ENCODE measurements around the gene RASL10A.
A peak's percentile ranks its signal among the peaks of the same experiment; 100 is the strongest.

RASL10A gene

GRCh38 chr22:29317827-29318454, 2.4 kb upstream of the RASL10A start:
- no peak for DNase-seq

DNA sequence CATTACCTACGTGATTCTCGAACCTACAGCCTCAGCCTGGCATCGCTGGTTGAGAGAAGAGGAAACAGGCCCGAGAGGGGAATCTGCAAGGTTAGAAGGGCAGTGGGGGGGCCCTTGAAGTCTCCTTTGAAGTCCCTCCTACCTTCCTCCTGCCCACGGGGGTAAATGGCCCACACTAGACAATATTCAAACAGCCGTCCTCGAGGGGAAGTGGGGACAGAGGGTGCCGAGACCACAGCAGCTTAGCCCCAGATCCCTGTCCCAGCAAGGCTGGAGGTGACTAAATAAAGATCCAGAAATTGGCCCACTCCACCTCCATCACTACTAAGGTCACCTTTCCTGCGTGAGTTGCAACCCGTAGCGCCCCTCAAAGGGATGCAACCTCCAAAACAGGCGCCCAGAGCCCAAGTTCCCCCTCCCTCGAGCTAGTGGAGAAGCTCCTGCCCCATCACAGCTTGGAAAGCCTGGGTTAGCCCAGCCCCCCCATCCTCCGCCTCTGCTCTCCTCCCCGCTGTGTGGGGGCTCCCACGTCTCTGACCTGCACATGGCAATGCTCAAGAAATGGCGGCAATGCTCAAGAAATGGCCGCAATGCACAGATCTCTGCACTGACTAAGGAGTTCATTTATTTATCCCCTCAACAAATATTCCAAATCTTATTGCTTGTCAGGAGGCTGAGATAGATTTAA, 788 bp upstream of the RASL10A start:
- no peak for DNase-seq

- DNase-seq, result no peak
Observed at GRCh38 chr22:29314537-29315285, 786 bp downstream of the RASL10A start.

DNA sequence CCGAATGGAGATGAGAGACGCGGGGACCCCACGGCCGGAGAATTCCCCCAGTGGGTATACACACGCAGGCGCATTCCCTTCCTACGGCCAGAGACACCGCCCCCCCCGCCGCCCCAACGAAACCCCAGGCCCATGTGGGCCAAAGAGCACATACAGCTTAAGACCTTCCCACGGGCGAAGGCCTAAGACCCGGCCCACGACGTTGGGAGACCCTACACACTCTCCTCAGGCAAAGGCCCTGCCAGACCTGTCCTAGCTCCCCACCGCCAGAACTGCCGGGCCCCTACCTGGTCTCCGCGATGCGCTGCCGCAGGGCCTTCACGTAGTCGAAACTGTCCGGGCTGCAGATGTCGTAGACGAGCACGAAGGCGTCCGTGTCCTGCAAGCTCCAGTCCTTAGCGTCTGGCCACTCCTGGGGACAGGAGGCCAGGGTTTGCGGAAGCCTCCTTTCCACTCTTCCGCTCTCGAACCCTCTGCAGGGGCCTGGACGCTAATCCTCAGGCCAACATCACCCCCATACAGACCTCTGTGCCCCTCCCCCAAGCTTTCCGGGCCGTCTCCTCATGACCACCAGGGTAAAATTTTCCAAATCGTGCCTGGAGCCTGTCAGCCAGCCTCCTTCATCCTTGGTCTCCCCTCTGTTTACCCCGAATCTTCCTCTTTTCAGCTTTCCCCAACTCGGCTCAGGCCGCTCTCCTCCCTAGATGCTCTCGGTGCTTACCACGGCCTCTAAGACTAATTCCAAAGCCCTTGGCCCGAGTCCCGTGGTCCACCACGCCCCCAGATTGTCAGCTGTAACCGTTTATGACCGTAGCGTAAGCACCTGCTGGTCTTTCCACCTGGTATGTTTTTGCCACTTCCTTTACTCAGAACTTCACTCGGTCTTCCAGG, 1.7 kb downstream of the RASL10A start:
- no peak for DNase-seq

DNA sequence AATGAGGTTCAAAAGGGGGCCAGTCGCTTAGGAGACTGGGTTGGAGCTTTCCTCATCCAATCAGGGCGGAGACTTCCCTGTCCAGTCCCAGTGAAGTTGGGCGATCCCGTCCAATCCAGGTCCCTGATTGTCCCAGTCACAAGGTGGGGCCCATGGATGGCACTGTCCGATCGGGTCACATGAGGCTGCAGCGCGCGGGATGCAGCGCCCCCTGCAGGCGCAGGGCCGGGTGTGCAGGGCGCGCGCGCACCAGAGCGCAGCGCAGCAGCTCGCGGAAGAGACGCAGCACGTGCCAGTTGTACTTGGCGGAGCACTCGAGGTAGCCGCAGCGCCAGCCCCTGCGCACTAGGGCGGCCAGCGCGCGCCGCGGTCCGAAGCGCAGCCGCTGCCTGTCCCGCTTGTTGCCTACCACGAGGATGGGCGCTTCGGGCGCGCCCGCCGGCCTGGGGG, 2.3 kb downstream of the RASL10A start:
- peak; percentile 27 for DNase-seq

GRCh38 chr22:29312218-29313125, 3.0 kb downstream of the RASL10A start:
- no peak for DNase-seq

DNA sequence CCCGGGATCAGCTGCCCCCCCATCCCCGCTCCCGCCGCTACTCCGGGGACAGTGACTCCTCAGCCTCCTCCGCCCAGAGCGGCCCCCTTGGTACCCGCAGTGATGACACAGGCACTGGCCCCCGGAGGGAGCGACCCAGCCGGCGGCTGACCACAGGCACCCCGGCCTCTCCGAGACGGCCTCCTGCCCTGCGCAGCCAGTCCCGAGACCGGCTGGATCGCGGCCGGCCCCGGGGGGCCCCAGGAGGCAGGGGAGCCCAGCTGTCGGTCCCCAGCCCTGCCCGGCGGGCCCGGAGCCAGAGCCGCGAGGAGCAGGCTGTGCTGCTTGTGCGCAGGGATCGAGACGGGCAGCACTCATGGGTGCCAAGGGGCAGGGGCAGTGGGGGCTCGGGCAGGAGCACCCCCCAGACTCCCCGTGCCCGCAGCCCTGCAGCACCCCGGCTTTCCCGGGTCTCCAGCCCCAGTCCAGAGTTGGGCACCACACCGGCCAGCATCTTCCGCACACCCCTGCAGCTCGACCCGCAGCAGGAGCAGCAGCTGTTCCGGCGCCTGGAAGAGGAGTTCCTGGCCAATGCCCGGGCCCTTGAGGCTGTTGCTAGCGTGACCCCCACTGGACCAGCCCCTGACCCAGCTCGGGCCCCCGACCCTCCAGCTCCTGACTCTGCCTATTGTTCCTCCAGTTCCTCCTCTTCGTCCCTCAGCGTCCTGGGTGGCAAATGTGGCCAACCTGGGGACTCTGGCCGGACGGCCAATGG, 3.9 kb downstream of the RASL10A start:
- DNase-seq, result no peak

GRCh38 chr22:29310863-29311339, 4.6 kb downstream of the RASL10A start:
- peak; percentile 96 for DNase-seq

DNA sequence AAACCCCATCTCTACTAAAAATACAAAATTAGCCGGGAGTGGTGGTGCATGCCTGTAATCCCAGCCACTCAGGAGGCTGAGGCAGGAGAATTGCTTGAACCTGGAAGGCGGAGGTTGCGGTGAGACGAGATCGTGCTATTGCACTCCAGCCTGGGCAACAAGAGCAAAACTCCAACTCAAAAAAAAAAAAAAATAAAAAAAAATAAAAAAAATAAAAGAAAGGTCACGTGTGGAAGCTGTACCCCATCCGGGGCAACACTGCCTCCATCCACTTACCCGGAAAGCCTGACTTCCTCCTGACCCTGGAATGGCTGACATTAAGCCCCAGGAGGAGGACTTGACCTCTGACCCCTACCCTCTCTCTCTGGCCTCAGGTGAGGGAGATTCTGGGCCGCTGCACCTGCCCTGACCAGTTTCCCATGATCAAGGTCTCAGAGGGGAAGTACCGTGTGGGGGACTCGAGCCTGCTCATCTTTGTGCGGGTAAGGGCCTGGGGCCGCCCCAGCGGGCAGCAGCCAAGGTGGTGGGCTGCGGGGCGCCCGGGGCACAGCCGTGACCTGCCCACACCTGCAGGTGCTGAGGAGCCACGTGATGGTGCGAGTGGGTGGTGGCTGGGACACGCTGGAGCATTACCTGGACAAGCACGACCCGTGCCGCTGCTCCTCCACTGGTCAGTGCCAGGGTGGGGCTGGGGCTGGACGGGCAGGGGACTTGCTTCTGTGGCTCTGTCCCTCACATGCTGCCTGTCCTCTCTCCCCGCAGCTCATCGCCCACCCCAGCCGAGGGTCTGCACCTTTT, 5.2 kb downstream of the RASL10A start:
- no peak for DNase-seq

DNA sequence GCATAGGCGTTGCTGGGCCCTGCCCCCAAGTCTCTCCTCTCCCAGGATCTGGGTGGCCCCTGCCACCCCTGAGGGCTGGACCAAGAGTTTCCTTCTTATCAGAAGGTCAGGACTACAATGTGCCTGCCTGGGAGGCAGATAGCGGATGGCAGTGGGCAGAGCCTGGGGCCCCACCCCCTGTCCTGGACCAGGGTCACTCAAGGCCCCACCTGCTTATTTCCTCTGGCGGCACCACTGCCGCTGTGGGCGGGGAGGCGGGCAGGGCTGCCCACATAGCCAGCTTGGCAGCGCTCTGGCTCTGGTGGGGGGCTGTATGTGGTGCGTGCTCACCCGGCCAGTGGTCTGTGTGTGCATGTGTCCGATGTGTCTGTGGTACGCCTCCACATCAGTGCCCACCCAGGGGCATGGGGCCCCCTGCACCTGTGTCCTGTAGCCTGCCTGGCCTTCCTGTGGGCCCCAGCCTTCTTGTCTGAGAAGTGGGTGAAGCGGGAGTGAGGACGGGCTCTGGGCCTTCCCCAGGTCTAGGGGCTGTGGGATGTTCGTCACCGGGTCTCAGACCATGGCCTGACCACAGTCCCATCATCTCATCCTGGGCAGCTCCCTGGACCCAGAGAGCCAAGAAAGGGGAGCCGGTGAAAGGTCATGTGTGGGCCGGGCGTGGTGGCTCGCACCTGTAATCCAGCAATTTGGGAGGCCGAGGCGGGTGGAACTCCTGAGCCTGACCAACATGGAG, 6.0 kb downstream of the RASL10A start:
- no peak for DNase-seq

- DNase-seq, result peak; percentile 37
Observed at GRCh38 chr22:29308791-29309262, 6.7 kb downstream of the RASL10A start.

GRCh38 chr22:29308148-29308790, 7.2 kb downstream of the RASL10A start:
- no peak for DNase-seq

- DNase-seq, result no peak
Observed at GRCh38 chr22:29307596-29308147, 7.8 kb downstream of the RASL10A start.

GRCh38 chr22:29306835-29307595, 8.5 kb downstream of the RASL10A start:
- peak; percentile 76 for DNase-seq

- DNase-seq, result peak; percentile 79
Observed at GRCh38 chr22:29306175-29306834, 9.2 kb downstream of the RASL10A start, which contains the start of gene GAS2L1. Gene GAS2L1, plus strand, starts transcription at chr22:29306650. Its CDS starts 1,456 bp downstream, at chr22:29308106.

DNA sequence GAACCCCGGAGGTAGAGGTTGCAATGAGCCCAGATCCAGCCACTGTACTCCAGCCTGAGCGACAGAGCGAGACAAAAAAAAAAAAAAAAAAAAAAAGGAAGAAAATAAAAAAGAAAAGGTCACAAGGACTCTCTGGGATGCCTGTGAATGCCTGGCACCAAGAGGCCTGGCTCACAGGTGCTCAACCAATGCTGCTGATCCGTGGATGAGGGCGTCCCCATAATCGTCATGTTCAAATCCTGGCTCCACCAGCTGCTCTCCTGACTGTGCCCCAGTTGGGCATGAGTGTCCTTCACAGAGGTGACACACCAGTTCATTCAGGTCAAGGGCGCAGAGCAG, 9.7 kb downstream of the RASL10A start:
- DNase-seq, result no peak

All from fibroblast of skin of abdomen (primary cell).